Omental fat pad (tissue), 4 donors: ENCODE results near the gene HDAC11. TPM values are rescaled to one million over a fixed set of nuclear protein-coding genes. Genes with fewer than 3 reads are reported as not detected.

ENCODE experiments used
- ATAC-seq: fragments of 150-250 bp; one replicate; pipeline ENCODE4 v1.9.1; 2016; ENCODE audit warnings: mild to moderate bottlenecking, moderate library complexity; ENCODE audit not compliant: low FRiP score
- DNase-seq: peaks from one replicate; pipeline ENCODE4 v3.0.0-alpha.2; 2019; ENCODE audit warnings: low spot score
- CTCF ChIP-seq, 3 donors: fragments of 450-650 bp; IDR thresholded peaks; one replicate each; pipeline ENCODE4 v1.5.1; 2016 to 2017; ENCODE audit warnings: antibody characterized with exemption in 3 of 3, mild to moderate bottlenecking in 3 of 3, moderate library complexity in 2 of 3
- total RNA-seq, 4 donors: library from RNA; depleted of rRNA; stranded (reverse); fragments of >200 nt; gene quantifications; one replicate each; pipeline ENCODE4 v1.1.0, GENCODE V29; 2016

The HDAC11 gene
- total RNA-seq, 4 donors from 2014 or later, result 5.9 to 22.2 (median 9.3) TPM

GRCh38 chr3:13536432-13536831 is 56.3 kb downstream of the HDAC11 start:
- no peak for DNase-seq
- TF ChIP-seq CTCF (IDR thresholded peaks at IDR 0.05), result no peak
- ATAC-seq, result no peak

- TF ChIP-seq CTCF (IDR thresholded peaks at IDR 0.05), result no peak
- ATAC-seq (no peak), DNase-seq (no peak)
These were observed 56.7 kb downstream of the HDAC11 start for GRCh38 chr3:13536832-13537231.

GRCh38 chr3:13537244-13537908 is 57.3 kb downstream of the HDAC11 start:
- ATAC-seq (no peak), DNase-seq (no peak)
- TF ChIP-seq CTCF (IDR thresholded peaks at IDR 0.05), result no peak

GRCh38 chr3:13537909-13538296 is 57.8 kb downstream of the HDAC11 start:
- no peak for ATAC-seq
- DNase-seq, result no peak
- no peak for TF ChIP-seq CTCF (IDR thresholded peaks at IDR 0.05)

- DNase-seq, result no peak
- TF ChIP-seq CTCF (IDR thresholded peaks at IDR 0.05), result no peak
- ATAC-seq, result no peak
These were observed 58.6 kb downstream of the HDAC11 start for GRCh38 chr3:13538520-13539291.

GRCh38 chr3:13539292-13539638 is 59.2 kb downstream of the HDAC11 start:
- ATAC-seq (no peak), DNase-seq (no peak)
- TF ChIP-seq CTCF (IDR thresholded peaks at IDR 0.05), result no peak

GRCh38 chr3:13539671-13540070 is 59.6 kb downstream of the HDAC11 start:
- ATAC-seq (no peak), DNase-seq (no peak)
- no peak for TF ChIP-seq CTCF (IDR thresholded peaks at IDR 0.05)
